K562 (cell line): ENCODE measurements around the gene ANKS1B. TPM values are rescaled to one million over a fixed set of nuclear protein-coding genes. Genes with fewer than 3 reads are reported as not detected.

Source experiments
- ATAC-seq: fragments of 200-7000 bp; cut with Tn5 transposase; 3 replicates; pipeline ENCODE4 v1.9.1; 2020; ENCODE audit warnings: moderate library complexity
- BruUV-seq: library from RNA; stranded (reverse); fragments of 400-500 nt; replicated peaks from 2 replicates; lab custom pipeline; 2021; lab: Mats Ljungman, UMichigan
- CTCF ChIA-PET: fragments of 300-600 bp; formaldehyde crosslinking; extraction: SDS; loops from one replicate; lab custom pipeline; 2021; ENCODE audit warnings: low intra/inter-chr PET ratio; lab: Yijun Ruan, JAX
- POLR2A ChIA-PET: fragments of 300-600, 350-650 bp; sonication (Branson Sonifier 250); formaldehyde crosslinking; extraction: SDS; loops from one replicate; lab custom pipeline; 2021; ENCODE audit warnings: antibody characterized with exemption, inconsistent platforms; lab: Yijun Ruan, JAX
- DNase-seq, 4 experiments: peaks; one replicate each; pipeline versions ENCODE4 v3.0.0 to v3.0.0-alpha.2; 2011 to 2018; ENCODE audit warnings: low spot score in 3 of 4, mixed read lengths in 3 of 4; ENCODE audit errors: extremely low read depth in 1 of 4
- FAIRE-seq: peaks from 2 replicates; lab custom pipeline; 2011; peaks lifted over from hg19 to GRCh38; lab: Jason Lieb, UNC
- H2AFZ ChIP-seq: 2 replicates; pipeline ENCODE4 v1.6.0; 2011; ENCODE audit warnings: low read depth, low read length, control low read depth, inconsistent platforms
- H3K27ac ChIP-seq: fragments of 200-600 bp; 3 replicates; pipeline ENCODE4 v1.8.0; 2011; ENCODE audit warnings: low read depth, mild to moderate bottlenecking, control low read depth, inconsistent platforms, low read length, moderate library complexity, mixed read lengths; ENCODE audit errors: extremely low read depth
- H3K27me3 ChIP-seq, 2 experiments: fragments of 300-600 bp in 1 of 2; 2 replicates in 1 of 2; 3 replicates in 1 of 2; pipeline versions ENCODE4 v1.6.0 to v1.8.0; 2011; ENCODE audit warnings: inconsistent platforms in 2 of 2, low read length in 2 of 2, mild to moderate bottlenecking in 1 of 2, mixed read lengths in 1 of 2, moderate library complexity in 1 of 2; ENCODE audit not compliant: control insufficient read depth in 2 of 2, insufficient read depth in 2 of 2
- H3K36me3 ChIP-seq: fragments of 300-600 bp; 3 replicates; pipeline ENCODE4 v1.8.0; 2011; ENCODE audit warnings: mild to moderate bottlenecking, low read length, inconsistent platforms; ENCODE audit not compliant: control insufficient read depth, insufficient read depth
- H3K4me1 ChIP-seq, 2 experiments: fragments of 200-600 bp in 1 of 2; replicated peaks in 1 of 2; 2 replicates in 1 of 2; 3 replicates in 1 of 2; pipeline versions ENCODE4 v1.5.1 to v1.8.0; 2011; ENCODE audit warnings: inconsistent platforms in 2 of 2, low read length in 2 of 2, mild to moderate bottlenecking in 1 of 2, mixed read lengths in 1 of 2, moderate library complexity in 1 of 2; ENCODE audit not compliant: control insufficient read depth in 2 of 2, insufficient read depth in 2 of 2
- H3K4me2 ChIP-seq: 2 replicates; pipeline ENCODE4 v1.6.1; 2011; ENCODE audit warnings: low read length, control low read depth, inconsistent platforms, mixed read lengths; ENCODE audit not compliant: insufficient read depth
- H3K4me3 ChIP-seq: fragments of 200-600 bp; sonication (generic), shearing (Covaris generic); 2 replicates; pipeline ENCODE4 v1.5.1; 2016; ENCODE audit warnings: control low read depth, inconsistent platforms
- H3K79me2 ChIP-seq: fragments of 200-600 bp; 3 replicates; pipeline ENCODE4 v1.8.0; 2011; ENCODE audit warnings: low read length, inconsistent platforms; ENCODE audit not compliant: control insufficient read depth, insufficient read depth
- H3K9ac ChIP-seq, 2 experiments: 2 replicates each; pipeline versions ENCODE4 v1.6.0 to v1.6.1; 2011; ENCODE audit warnings: low read depth in 2 of 2, low read length in 2 of 2, control low read depth in 1 of 2, inconsistent platforms in 1 of 2, mild to moderate bottlenecking in 1 of 2, mixed read lengths in 1 of 2; ENCODE audit not compliant: insufficient read depth in 1 of 2
- H3K9me1 ChIP-seq: one replicate; pipeline ENCODE4 v1.6.0; 2011; ENCODE audit warnings: inconsistent platforms, mild to moderate bottlenecking, low read length, moderate library complexity; ENCODE audit not compliant: control insufficient read depth, insufficient read depth
- H3K9me3 ChIP-seq: replicated peaks from 2 replicates; pipeline ENCODE4 v1.5.1; 2011; ENCODE audit warnings: low read depth, low read length, inconsistent platforms; ENCODE audit not compliant: control insufficient read depth, insufficient read depth
- H4K20me1 ChIP-seq: replicated peaks from 2 replicates; pipeline ENCODE4 v1.6.1; 2011; ENCODE audit warnings: low read length, inconsistent platforms, mixed read lengths; ENCODE audit not compliant: control insufficient read depth, insufficient read depth
- EHMT2 ChIP-seq: fragments of 450-650 bp; IDR thresholded peaks from 2 replicates; pipeline ENCODE4 v1.6.1; 2018; ENCODE audit warnings: antibody characterized with exemption
- ETV6 ChIP-seq, 3 experiments: fragments of 150-350 bp in 1 of 3; sonication (generic) in 1 of 3; formaldehyde crosslinking in 1 of 3; IDR thresholded peaks; 2 replicates each; pipeline versions ENCODE4 v1.6.1 to v1.8.0; 2014 to 2022; ENCODE audit warnings: borderline replicate concordance in 2 of 3, low read depth in 2 of 3, antibody characterized with exemption in 1 of 3, low read length in 1 of 3, mild to moderate bottlenecking in 1 of 3, missing genetic modification reagents in 1 of 3
- KDM4B ChIP-seq, 2 experiments: fragments of 450-650 bp in 1 of 2; sonication (generic) in 1 of 2; IDR thresholded peaks; 2 replicates each; pipeline ENCODE4 v1.6.1; 2016 to 2017; ENCODE audit warnings: borderline replicate concordance in 2 of 2, antibody characterized with exemption in 1 of 2, low read depth in 1 of 2, mild to moderate bottlenecking in 1 of 2
- NFIC ChIP-seq: fragments of 450-650 bp; IDR thresholded peaks from 2 replicates; pipeline ENCODE4 v1.6.1; 2017; ENCODE audit warnings: mild to moderate bottlenecking, inconsistent platforms
- NFIX ChIP-seq: fragments of 250-450 bp; sonication (Bioruptor Pico); IDR thresholded peaks from 2 replicates; pipeline ENCODE4 v1.4.0; 2020; ENCODE audit warnings: low read depth, mild to moderate bottlenecking, moderate library complexity
- POU5F1 ChIP-seq: fragments of 150-350 bp; IDR thresholded peaks from 2 replicates; pipeline ENCODE4 v1.6.1; 2014; ENCODE audit warnings: borderline replicate concordance, low read length, low read depth, mild to moderate bottlenecking; ENCODE audit not compliant: partially characterized antibody
- PTBP1 ChIP-seq: fragments of 200-400 bp; formaldehyde crosslinking; IDR thresholded peaks from 2 replicates; pipeline ENCODE4 v1.6.1; 2017; ENCODE audit warnings: low read depth, low read length
- SAFB ChIP-seq: fragments of 200-400 bp; formaldehyde crosslinking; IDR thresholded peaks from 2 replicates; pipeline ENCODE4 v1.6.1; 2017; ENCODE audit warnings: low read depth, low read length, borderline replicate concordance
- TAF1 ChIP-seq: IDR thresholded peaks from 2 replicates; pipeline ENCODE4 v1.6.1; 2011; ENCODE audit warnings: mild to moderate bottlenecking, low read length, moderate library complexity; ENCODE audit not compliant: insufficient read depth, control insufficient read depth, severe bottlenecking; ENCODE audit errors: extremely low read depth
- XRCC4 ChIP-seq: IDR thresholded peaks from one replicate; pipeline ENCODE4 v1.6.1; 2011; ENCODE audit not compliant: insufficient read depth, insufficient read length; ENCODE audit errors: extremely low read depth
- XRCC5 ChIP-seq: fragments of 200-400 bp; formaldehyde crosslinking; IDR thresholded peaks from 2 replicates; pipeline ENCODE4 v1.6.1; 2017; ENCODE audit warnings: low read depth, mild to moderate bottlenecking, low read length
- WGBS: fragments of 100-300 bp; shearing (Covaris generic); methylation state at CpG from one replicate; pipeline ENCODE4 v1.1.6; 2016; ENCODE audit warnings: low coverage, mixed read lengths; ENCODE audit not compliant: insufficient coverage; ENCODE audit errors: missing lambda C conversion rate; 5-methylcytosine and 5-hydroxymethylcytosine counted together
- in situ Hi-C: fragments of 300-500 bp; cut with MboI; formaldehyde crosslinking; loops from 4 replicates; pipeline ENCODE4 v1.15.0; 2018; ENCODE audit warnings: inconsistent platforms, mixed read lengths
- intact Hi-C: fragments of 100-400 bp; cut with micrococcal nuclease; formaldehyde crosslinking; loops from 2 replicates; pipeline ENCODE4 v1.14.2; 2022
- polyA plus RNA-seq, 8 experiments: library from polyadenylated mRNA; depleted of rRNA in 4 of 8; stranded (reverse) in 5 of 8; unstranded in 3 of 8; fragments of >200 nt; fragmentation: Nextera tagmentation in 2 of 8; fragmentation: Illumina TruSeq in 1 of 8; extraction: Ambion mirVana in 2 of 8; extraction: Trizol in 1 of 8; gene quantifications; 2 replicates each; pipeline versions ENCODE4 v1.2.1 to v1.2.3, GENCODE V29; 2011 to 2014; ENCODE audit warnings: inconsistent platforms in 1 of 8, missing spikeins in 1 of 8
- total RNA-seq, 7 experiments: library from RNA; depleted of rRNA in 6 of 7; stranded (reverse); fragments of >200 nt in 6 of 7; fragmentation: Illumina TruSeq in 2 of 7; extraction: Trizol in 2 of 7; gene quantifications; 2 replicates each; pipeline versions ENCODE4 v1.2.1 to v1.2.3, GENCODE V29; 2011 to 2021; ENCODE audit warnings: low replicate concordance in 1 of 7
- TF ChIP-seq, protein P1 (sequence below): fragments of 450-650 bp; IDR thresholded peaks from 2 replicates; pipeline ENCODE4 v1.7.0; 2016; ENCODE audit warnings: borderline replicate concordance
- TF ChIP-seq, protein P2 (sequence below): fragments of 450-650 bp; formaldehyde crosslinking; IDR thresholded peaks from 2 replicates; pipeline ENCODE4 v1.4.0; 2020; ENCODE audit warnings: mild to moderate bottlenecking, moderate library complexity

ANKS1B gene
- total and polyA plus RNA-seq, 9 of the 15 experiments (the other 6 are each of a cell fraction or from before 2014, with no cell fraction given), result 0.04 to 0.47 (median 0.28) TPM; not detected in 4

DNA sequence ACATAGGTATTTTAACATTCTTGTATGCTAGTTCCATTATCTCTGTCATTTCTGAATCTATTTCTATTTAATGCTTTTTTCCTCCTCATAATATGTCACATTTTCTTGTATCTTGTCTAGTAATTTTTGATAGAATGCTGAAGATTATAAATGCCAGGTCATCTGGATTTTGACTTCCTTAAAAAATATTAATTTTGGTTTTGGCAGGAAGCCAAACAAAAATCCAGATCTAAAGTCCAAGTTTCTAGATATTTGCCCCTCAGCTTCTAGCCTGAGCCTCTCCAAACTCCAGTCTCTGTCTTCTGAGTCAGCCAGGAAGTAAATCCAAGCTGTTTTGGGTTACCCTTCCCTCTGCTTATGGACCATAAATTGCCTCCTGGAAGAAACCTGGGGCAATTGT lies 1004.2 kb downstream of the ANKS1B start:
- no TSS peak for BruUV-seq
- FAIRE-seq (no peak), ATAC-seq (no peak)
- H3K36me3 ChIP-seq, result no peaks in the 10 kb centered on the region
- no peak overlapping the region for H2AFZ ChIP-seq
- no peaks in the 10 kb centered on the region for H3K4me1 ChIP-seq
- no peaks in the 10 kb centered on the region for H4K20me1 ChIP-seq
- H3K79me2 ChIP-seq, result no peaks in the 10 kb centered on the region
- POLR2A ChIA-PET, result no interaction called here
- no peaks in the 10 kb centered on the region for H3K27me3 ChIP-seq
- CTCF ChIA-PET, result no interaction called here
- no peak overlapping the region for H3K27ac ChIP-seq
- intact Hi-C loops, result no loop called here
- in situ Hi-C loops, result loop anchor here (25.0 kb wide), 1 partner anchor 568 kb away; no protein-coding TSS in a partner anchor
- no peak overlapping the region for H3K4me3 ChIP-seq
- H3K9me3 ChIP-seq, result no peaks in the 10 kb centered on the region
- no peak overlapping the region for H3K9ac ChIP-seq
- TF ChIP-seq SAFB (no peak), NFIX (CRISPR knock-in tag) (peak; percentile 55; the same call in 1 of the 2 replicates), NFIC (peak; percentile 80)
- TF ChIP-seq, all 486 proteins: peak for 2
- Histone ChIP-seq H3K9me1 (no peaks in the 10 kb centered on the region), H3K4me2 (no peak overlapping the region)
- DNase-seq, result no peak

DNA sequence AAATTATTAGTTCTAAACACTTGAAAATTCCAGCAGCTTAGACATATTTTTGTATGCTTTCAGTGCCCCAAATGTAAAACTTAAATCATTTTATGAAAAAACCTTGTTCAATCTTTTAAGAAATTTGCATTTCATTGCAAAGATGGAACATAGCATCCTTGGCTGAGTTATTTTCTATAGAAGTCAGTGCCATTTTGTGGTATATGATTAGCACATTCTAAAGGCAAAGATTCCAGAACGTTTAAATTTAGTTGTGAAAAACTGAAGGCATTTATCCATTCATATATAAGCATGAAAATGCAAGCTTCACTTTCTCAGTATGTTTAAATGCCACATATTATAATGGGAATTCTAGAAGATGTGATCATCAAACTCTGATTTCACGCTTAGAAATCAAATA lies 1007.5 kb downstream of the ANKS1B start:
- CTCF ChIA-PET, result no interaction called here
- no peak for ATAC-seq
- TF ChIP-seq POU5F1, result no peak
- TF ChIP-seq XRCC4, result no peak
- TF ChIP-seq XRCC5, result no peak
- no peak for TF ChIP-seq TAF1
- TF ChIP-seq KDM4B (IDR thresholded peaks at IDR 0.05; ENCODE audit: borderline replicate concordance in 2 of 2, low read depth in 1 of 2), result no peak
- no peak for TF ChIP-seq ETV6 (IDR thresholded peaks at IDR 0.05; ENCODE audit: borderline replicate concordance in 1 of 2, low read depth in 2 of 2, low read length in 1 of 2)
- no peak for TF ChIP-seq ETV6 (CRISPR knock-in tag; IDR thresholded peaks at IDR 0.05; ENCODE audit: borderline replicate concordance)
- TF ChIP-seq EHMT2, result no peak
- TF ChIP-seq, protein P1, sequence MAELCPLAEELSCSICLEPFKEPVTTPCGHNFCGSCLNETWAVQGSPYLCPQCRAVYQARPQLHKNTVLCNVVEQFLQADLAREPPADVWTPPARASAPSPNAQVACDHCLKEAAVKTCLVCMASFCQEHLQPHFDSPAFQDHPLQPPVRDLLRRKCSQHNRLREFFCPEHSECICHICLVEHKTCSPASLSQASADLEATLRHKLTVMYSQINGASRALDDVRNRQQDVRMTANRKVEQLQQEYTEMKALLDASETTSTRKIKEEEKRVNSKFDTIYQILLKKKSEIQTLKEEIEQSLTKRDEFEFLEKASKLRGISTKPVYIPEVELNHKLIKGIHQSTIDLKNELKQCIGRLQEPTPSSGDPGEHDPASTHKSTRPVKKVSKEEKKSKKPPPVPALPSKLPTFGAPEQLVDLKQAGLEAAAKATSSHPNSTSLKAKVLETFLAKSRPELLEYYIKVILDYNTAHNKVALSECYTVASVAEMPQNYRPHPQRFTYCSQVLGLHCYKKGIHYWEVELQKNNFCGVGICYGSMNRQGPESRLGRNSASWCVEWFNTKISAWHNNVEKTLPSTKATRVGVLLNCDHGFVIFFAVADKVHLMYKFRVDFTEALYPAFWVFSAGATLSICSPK, result no peak
- no peak for TF ChIP-seq PTBP1
- TF ChIP-seq, protein P2, sequence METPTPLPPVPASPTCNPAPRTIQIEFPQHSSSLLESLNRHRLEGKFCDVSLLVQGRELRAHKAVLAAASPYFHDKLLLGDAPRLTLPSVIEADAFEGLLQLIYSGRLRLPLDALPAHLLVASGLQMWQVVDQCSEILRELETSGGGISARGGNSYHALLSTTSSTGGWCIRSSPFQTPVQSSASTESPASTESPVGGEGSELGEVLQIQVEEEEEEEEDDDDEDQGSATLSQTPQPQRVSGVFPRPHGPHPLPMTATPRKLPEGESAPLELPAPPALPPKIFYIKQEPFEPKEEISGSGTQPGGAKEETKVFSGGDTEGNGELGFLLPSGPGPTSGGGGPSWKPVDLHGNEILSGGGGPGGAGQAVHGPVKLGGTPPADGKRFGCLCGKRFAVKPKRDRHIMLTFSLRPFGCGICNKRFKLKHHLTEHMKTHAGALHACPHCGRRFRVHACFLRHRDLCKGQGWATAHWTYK (CRISPR knock-in tag), result no peak

More for the DNA sequence above, 1007.5 kb downstream of the ANKS1B start:
- Histone ChIP-seq H3K4me1 (no peaks in the 10 kb centered on the region), H3K27me3 (no peaks in the 10 kb centered on the region), H3K9me1 (no peaks in the 10 kb centered on the region), H3K4me2 (no peak overlapping the region), H3K79me2 (no peaks in the 10 kb centered on the region), H3K36me3 (no peaks in the 10 kb centered on the region), H3K4me3 (no peak overlapping the region), H2AFZ (no peak overlapping the region), H3K9ac (no peak overlapping the region), H3K27ac (no peak overlapping the region), H3K9me3 (no peaks in the 10 kb centered on the region), H4K20me1 (no peaks in the 10 kb centered on the region)
- no TSS peak for BruUV-seq
- POLR2A ChIA-PET, result no interaction called here
- FAIRE-seq (no peak), DNase-seq (no peak)
- in situ Hi-C loops (loop anchor here (25.0 kb wide), 1 partner anchor 565 kb away; no protein-coding TSS in a partner anchor), intact Hi-C loops (no loop called here)
- 0% methylated on average over 2 of the region's 2 CpGs for WGBS
